A673 (cell line): ENCODE measurements around the gene TSHZ2.

ENCODE experiments used
- CTCF ChIP-seq: fragments of 300-800, 200-600 bp; sonication (generic); conservative IDR thresholded peaks from 2 replicates; pipeline ENCODE4 v1.5.1; 2017; ENCODE audit warnings: low read depth, mild to moderate bottlenecking, antibody characterized with exemption, low read length, moderate library complexity, mixed read lengths
- EZH2 ChIP-seq: fragments of 200-600 bp; sonication (generic); IDR thresholded peaks from 2 replicates; pipeline ENCODE4 v1.6.1; 2017; ENCODE audit warnings: borderline replicate concordance, low read depth, mild to moderate bottlenecking, mixed read lengths, antibody characterized with exemption, low read length; ENCODE audit not compliant: poor library complexity, severe bottlenecking

- TF ChIP-seq CTCF (peak; percentile 28; the same call in 1 of the 2 replicates), EZH2 (no peak)
Measured at GRCh38 chr20:53020834-53021233, 48.7 kb downstream of the TSHZ2 start.
